Dermis blood vessel endothelial cell (primary cell): Measurements from ENCODE around the gene SDHB. TPM values are rescaled to one million over a fixed set of nuclear protein-coding genes. Genes with fewer than 3 reads are reported as not detected.
A peak's percentile ranks its signal among the peaks of the same experiment; 100 is the strongest.

Source experiments
- DNase-seq: peaks from one replicate; pipeline ENCODE4 v3.0.0; 2010
- total RNA-seq: library from RNA; depleted of rRNA; stranded (reverse); fragments of >200 nt; gene quantifications from 2 replicates; pipeline ENCODE4 v1.2.3, GENCODE V29; 2014

Gene SDHB
- total RNA-seq, 1 donor from 2014 or later = 129 TPM

- peak; percentile 38 for DNase-seq
Measured at GRCh38 chr1:17075470-17076255, 21.8 kb upstream of the SDHB start.

DNA sequence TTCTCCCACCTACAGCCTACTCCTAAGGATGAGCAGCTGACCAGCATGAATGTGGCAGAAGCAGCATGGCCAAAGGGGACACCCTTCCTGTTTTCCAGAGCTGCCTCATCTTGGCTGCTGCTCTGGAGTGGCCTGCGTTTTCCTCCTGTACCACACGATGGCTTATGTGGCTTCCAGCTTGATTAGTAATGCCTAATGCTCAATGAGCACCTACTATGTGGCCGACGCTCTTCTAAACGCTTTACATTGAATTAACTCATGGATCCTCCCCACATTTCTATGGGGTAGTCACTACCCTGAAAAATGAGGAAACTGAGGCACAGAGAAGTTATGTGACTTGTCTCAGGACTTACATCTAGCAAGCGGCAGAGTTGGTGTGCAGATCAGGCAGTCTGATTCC lies 18.0 kb upstream of the SDHB start:
- DNase-seq = no peak

GRCh38 chr1:17070163-17070525 lies 16.3 kb upstream of the SDHB start:
- no peak for DNase-seq

GRCh38 chr1:17069452-17070162 lies 15.8 kb upstream of the SDHB start:
- no peak for DNase-seq

- DNase-seq = no peak
Measured at GRCh38 chr1:17068789-17069188, 15.0 kb upstream of the SDHB start.

DNA sequence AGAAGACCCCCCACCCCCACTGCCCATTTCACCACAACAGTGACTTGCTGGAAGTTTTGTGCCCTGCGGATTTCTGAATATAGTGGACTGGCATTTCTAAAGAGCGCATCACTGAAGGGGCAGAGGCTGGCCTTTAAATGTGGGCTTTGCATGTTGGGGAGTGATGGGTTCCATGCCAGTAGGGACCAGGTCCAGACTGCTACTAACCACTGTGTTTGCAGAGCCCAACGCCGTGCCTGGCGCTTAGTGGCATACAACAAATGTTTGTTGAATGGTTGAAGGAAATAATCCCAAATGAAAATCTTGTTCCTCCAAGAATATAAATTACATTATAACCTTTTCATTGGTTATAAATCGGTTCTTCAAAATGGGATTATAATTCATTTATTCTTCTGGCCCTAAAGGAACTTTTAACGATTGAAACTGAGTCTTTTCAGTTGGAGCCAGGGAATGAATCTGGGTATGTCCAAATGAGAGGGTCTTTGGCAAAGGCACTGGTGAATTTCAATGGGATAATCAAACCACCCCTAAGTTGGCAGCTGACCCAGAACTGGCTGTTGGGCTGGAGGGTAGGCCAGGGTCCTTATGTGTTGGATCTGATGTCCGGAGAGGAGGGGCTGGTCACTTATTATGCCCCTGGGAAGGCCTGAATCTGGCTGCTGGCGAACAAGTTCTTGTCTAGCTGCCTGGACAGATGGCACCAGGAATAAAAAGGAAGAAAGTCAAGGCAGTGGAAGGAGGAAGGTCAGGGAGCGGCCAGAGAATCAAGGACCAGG lies 13.8 kb upstream of the SDHB start:
- no peak for DNase-seq

GRCh38 chr1:17067069-17067426 lies 13.2 kb upstream of the SDHB start:
- no peak for DNase-seq

DNA sequence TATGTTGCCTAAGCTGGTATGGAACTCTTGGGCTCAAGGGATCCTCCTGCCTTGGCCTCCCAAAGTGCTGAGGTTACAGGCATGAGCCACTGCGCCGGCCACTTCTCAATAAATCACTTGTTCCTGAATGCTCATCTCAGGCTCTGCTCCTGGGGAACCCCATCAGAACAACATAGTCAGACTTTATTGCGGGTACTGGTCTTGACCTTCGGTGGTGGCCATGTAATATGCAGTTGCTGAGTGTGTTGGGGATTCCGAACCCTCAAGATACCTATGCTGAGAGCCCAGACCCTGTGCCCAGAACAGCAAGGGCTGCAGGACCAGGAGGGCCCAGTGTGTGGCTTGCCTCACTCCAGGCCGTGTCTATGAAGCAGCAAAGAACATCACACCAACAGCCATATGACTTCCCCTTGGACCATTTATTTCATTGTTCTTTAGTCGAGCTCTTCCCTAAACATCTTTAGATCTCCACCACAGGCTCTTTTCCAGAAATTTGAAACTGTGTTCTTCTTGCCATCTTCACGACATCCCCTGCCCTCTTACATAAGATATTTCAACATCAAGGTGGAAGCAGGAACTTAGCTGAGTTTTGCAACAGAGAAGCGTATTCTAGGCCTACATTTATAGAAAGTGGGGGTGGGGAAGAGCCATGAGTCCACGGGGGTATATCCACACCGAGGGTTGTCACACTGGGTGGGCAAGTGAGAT lies 12.7 kb upstream of the SDHB start:
- DNase-seq = no peak

GRCh38 chr1:17065666-17066065 lies 11.8 kb upstream of the SDHB start:
- DNase-seq = no peak

DNA sequence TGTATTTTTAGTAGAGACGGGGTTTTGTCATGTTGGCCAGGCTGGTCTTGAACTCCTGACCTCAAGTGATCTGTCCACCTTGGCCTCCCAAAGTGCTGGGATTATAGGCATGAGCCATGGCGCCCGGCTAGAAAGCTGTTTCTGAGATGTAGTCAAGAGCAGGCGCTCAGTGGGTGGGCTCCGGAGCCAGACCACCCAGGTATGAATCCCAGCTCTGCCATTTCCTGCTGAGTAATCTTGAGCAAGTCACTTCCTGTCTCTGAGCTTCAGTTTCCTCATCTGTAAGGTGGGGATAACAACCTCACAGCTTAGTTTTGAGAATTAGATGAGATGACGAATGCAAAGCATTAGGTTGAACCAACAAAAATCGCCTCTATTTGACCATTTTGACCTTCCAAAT lies 8.9 kb upstream of the SDHB start:
- DNase-seq = peak; percentile 27

DNA sequence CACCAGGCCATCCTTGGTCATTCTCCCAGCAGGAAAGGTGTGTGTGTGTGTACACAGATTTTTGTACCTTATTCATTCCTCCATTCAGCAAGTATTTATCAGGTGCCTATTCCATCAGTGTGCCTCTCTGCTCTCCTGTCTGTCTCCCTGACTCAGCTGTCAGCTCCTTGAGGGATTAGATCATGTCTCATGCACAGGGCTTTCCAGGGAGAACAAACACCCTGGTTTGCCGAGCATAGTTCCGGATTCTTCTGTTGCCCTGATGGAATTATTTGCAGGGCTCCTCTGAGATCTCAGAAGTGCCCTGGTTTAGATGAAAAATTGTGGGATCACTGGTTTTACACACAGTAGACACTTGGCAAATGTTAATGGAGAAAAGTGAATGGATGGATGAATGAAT lies 8.1 kb upstream of the SDHB start:
- DNase-seq = no peak

- no peak for DNase-seq
Measured at GRCh38 chr1:17061486-17061885, 7.7 kb upstream of the SDHB start.

GRCh38 chr1:17060306-17060749 lies 6.5 kb upstream of the SDHB start:
- DNase-seq = no peak

GRCh38 chr1:17059391-17060305 lies 5.8 kb upstream of the SDHB start:
- peak; percentile 86 for DNase-seq

GRCh38 chr1:17056551-17056950 lies 2.7 kb upstream of the SDHB start:
- DNase-seq = no peak

DNA sequence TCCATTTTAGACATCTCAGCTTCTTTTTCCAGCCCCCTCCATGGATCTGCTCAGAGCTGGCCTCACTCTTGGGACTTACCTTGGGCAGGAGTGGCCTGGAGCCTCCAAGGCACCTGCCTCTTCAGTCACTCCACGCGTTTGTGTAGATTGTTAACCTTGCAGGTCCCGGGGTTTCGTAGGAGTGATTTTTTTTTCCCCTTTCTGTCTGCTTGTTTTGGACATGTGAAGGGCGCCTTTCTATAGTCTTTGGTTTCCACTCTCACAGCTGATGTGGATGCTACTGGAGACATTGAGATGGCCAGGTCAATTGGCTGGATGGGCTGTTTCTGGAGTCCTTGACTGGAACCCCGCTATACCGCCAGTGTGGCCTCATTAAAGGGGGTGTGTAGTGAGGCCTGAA lies 2.0 kb upstream of the SDHB start:
- no peak for DNase-seq

DNA sequence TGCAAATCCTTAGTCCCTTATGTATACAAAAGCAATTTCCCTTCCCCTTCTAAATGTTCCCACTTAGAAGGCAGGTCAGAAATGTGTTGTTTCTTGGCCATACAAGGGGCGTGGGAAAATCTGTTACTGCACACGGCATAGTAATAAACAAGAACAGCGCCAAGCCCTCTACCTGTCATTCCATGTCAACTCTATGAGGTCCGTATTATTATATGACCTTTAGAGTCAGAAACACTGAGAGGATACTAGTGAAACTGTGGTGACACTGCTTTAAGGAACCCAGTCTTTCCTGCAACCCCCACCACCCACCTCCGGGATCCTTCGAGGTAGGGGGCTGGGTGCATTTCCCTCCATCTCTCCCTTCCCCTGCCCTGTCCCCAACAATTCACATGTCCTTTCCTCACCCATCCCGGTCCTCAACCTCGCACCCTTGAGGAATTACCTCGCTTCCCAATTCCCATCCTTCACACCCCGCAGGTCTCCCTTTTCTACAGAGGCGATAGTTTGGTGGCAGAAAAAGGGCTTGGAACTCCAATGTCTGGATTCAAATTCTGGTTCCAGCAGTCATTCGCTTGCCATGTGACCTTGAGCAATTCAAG lies 647 bp downstream of the SDHB start:
- peak; percentile 24 for DNase-seq

- no peak for DNase-seq
Measured at GRCh38 chr1:17052641-17053040, 1.2 kb downstream of the SDHB start.

GRCh38 chr1:17052038-17052437 lies 1.8 kb downstream of the SDHB start:
- DNase-seq = no peak

DNA sequence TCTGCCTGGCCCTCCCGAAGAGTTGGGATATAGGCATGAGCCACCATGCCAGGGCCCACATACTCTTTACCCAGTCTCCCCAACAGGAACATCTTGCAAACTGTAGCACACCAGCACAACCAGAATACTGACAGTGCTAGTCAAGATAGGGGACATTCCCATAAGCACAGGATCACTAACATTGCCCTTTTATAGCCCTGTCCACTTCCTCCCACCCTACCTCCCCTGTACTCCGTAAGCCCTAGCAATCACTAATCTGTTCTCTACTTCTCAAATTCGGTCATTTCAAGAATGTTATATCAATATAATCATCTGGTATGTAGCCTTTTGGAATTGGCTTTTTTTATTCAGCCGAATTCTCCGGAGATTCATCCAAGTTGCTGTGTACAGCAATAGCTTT lies 5.9 kb downstream of the SDHB start:
- DNase-seq = no peak

GRCh38 chr1:17046334-17046657 lies 7.5 kb downstream of the SDHB start:
- no peak for DNase-seq
